CD1c-positive myeloid dendritic cell (primary cell): ENCODE measurements around the gene ATP2B1.
A peak's percentile ranks its signal among the peaks of the same experiment; 100 is the strongest.
"Not testable (repeated sequence)": the region's sequence is repeated elsewhere in the genome, so short reads cannot be mapped to it uniquely, and the experiment has no call there.

ENCODE experiments used
- DNase-seq: peaks from one replicate; pipeline ENCODE4 v3.0.0-alpha.2; 2016; ENCODE audit errors: extremely low spot score

Gene ATP2B1

DNA sequence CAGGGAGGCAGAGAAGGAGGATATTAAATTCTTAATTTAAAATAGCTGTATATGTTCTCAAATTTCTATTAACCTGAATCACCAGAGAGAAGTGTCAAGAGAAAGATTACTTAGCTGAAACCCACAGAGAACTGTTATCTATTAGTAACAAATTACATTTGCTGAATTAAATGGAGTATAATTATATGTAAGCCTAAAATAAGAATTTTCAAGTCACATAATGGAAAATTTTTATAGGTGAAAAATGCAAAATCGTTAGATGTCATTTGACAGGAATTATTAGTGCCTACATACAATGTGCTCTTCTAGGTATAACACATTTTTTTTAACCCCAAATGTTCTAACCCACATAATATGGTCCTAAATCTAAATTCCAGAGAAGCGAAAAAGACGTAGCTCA is 4.1 kb upstream of the ATP2B1 start:
- DNase-seq, result no peak

DNA sequence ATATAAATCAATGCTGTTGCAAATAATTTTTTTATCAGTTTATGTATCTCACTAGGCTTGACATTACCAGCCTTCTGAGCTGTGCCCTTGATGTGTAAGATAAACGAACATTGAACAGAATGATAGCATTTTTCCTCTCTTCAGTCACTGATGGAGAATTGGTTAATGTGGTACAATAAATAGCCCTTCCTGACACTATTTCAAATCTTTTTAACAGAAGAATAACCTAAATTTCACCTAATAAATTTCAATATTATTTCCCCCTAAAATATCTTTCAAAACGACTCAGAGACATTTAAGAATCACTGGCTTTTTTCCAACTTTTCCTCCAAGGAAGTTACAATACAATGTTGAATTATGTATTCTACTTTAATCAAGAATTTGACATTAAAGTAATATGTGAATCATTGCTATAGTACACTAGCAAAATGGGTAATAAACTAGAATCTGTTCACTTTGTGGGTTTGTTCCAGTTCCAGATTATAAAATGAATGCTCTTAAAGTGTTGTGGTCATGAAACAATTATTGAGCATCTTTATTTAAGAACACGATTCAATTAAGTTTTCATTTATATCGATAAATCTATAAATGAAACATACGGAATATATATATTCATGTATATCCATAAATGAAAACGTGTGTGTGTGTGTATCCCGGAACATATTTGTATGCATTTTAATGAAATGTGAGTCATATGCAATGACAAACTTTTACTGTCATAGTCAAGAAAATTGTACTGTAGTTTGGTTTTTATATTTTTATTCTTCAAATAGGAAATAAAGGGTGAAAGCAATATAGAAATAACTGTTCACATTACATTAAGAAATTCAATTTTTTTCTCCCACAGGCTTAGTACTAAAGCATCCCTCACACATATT is 2.5 kb upstream of the ATP2B1 start:
- no peak for DNase-seq

DNA sequence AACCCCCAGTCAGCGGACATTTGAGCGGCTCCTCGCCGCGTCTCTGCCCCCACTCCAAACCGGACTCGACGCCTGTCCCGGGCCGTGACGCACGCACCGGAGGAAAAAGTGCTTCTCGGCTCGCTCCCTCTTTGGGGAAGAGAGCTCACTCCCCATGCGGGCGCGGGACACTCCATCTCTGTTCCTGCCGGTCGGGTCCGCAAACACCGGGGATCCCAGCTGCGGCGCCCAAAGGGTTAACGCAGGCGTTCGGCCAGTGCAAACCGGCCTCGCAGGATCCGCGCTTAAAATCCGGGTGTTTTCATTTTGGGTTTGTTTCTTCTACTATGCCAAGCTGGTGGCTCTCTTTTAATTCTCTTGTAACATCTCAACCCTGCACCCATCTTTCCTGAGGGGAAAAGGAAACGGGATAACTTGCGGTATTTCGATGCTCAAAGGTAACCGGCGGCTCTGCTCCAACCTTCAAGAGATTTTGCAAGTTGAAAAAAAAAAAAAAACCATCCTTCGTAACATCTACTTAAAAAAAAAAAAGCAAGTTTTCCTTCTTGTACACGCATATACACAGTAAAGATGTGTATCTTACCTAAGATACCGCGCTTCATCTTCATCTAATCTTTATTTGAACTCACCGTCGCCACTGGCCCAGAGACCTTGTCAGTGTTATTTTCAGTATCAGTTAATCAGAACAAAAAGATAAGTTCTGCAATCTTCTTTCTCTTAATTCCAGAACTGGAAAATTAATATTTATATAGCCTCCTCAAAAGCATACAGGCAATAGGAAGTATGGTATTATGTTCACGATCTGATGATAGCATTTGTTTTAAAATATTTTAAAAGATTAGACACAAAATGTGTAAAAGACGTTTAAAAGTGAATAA is 1.6 kb upstream of the ATP2B1 start:
- peak; percentile 21 for DNase-seq

DNA sequence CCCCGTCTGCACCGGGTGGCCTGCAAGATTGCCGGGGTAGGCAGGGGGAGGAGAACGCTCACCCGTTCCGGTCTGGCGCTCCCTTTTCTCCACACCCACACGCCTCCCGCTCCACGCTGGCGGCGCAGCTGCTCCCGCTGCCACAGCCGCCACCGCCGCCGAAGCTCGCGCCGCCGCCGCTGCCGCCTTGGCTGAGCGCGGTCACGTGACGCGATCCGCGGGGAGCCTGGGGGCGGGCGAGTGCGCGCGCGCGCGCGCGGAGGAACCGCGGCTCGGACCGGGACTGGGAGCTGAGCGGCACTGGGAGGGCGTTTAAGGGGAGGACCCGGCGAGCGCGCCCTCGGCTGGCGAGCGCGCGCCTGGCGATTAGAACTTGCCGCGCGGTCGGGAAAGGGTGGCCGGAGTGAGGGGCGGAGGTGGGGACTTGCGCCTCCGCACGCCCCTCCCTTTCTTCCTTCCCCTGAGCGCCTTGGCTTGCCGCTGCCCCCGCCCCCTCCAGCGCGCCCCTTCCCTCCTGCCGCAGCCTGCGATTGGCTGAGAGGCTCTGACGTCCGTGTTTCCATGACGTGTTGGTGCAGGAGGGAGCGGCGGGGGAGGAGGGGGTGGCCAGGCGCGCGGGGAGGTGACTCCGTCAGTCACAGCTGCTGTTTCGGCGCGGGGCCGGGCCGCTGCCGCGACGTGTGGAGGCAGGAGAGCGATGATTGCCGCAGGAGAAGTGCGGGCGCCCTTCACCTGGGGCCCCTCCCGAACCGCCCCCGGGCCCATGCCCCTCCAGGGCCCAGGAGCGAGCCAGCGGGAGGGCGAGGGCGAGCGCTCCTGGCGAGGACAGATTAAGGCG is 738 bp upstream of the ATP2B1 start:
- DNase-seq, result peak; percentile 99

DNA sequence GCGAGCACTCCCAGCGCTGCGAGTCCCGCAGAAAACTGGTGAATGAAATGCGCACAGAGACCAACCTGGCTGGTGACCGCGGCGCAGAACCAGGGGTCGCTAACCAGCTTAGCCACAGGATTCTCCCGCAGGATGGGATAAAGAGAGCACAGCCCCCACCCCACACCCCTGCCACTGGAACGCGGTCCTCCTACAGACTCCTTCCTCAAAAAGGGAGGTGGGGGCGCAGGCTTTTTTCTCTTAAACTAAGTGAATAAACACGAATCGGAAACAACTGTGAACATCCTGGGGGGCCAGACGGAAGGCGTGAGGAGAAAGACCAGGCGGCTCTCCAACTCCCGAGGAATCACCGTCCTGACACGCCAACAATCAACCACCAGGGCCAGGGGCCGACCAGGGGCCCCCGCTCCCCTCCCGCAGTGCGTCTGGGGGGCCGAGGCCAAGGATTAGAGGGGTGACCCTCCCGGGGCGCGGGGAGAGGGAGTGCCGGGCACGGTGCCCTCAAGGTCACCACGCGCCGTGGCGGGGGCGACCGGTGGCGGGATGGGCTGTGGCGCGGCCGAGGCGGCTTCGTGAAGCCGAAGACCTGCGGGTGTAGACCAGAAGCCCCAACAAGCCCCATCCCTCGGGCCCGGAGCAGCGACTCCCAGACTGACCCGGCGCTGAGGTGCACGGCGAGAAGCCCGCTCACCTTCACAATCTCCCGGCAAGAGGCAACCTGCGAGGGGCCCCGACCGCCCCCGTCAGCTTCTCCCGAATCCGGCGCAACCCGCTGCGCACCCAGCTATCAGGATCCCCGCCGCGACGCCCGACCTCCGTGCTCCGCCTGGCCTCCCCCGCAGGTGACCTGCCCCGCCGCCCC is 704 bp downstream of the ATP2B1 start:
- DNase-seq, result peak; percentile 57

DNA sequence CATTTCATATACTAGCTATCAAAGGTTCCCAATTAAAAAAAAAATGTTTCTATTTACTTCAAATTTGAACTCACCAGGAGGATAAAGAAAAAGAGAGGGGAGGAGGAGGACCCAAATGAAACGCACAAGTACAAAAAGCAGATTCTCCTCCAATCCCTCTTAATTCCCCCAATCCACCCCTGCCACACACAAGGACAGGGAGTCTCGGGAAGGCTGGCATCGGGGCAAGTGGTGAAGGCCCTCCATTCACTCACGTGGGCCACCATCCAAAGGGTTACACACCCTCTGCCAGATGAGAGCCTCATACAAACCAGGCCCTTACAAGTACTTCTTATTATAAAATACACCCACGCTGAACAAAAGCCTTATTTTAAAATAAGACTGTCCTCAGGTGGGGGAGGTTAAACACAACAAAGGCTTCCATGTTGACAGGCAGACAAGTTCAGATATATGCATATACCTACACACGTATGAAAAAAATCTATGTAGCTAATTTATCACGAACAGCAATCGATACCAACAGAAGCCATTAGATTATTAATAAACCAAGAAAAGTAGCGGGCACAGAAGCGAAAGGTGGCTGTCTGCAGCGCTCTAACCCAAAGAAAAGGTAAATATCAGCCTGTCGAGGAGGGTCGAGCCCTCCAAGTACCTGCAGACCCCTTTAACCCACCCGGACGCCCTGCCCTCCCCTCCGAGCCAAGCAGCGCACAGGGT is 1.5 kb downstream of the ATP2B1 start:
- DNase-seq, result peak; percentile 42

DNA sequence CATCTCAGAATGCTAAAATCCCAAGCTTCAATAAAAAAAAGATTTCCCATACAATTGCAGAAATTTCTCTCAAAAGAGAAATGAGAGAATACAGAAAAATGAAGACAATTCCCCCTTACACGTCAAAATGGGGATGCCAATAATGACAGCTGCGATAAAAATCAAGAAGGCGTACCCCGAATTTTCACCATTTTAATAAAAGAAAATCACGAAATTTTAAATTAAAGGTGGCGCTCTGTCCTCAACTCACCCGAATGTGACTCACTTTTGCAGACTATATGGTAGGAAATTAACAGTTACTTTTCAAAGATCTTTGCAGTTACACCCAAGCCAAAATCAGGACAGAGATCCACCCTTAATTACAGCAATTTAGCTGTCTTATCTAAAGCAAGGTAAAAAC is 2.1 kb downstream of the ATP2B1 start:
- no peak for DNase-seq

DNA sequence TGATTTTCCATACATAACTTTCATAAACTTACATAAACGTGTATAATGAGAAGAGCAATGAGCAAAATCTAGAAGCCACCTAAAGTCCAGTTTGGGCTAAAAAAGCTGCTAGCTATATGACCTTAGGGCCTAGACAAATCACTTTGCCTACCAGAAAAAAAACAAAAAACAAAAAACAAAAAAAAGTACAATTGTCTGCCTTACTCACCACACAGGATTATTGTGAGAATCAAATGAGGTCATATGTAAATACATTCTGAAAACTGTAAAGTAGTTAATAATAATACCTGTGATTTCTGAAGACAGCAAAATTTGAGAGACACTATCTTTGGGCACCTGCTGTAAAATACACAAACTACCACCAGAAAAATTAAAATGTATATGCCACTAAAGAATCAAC is 4.2 kb downstream of the ATP2B1 start:
- DNase-seq, result no peak

DNA sequence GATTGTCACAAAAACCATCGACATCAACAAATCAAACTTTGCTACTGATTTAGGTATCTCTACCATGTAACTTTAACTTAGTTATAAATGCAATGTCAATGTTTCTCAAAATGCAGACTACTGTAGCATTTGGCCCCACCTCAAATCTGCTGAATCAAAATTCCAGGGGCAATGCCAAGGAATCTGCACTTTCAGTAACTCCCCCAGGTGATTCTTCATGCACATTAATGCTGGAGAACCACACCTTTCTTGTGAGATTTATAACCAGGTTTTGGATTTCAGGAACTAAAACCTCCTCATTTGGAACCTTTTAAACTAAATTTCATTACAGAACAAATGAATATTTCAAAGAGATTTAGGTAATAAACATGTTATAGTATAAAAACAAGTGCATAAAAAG is 4.9 kb downstream of the ATP2B1 start:
- no peak for DNase-seq

DNA sequence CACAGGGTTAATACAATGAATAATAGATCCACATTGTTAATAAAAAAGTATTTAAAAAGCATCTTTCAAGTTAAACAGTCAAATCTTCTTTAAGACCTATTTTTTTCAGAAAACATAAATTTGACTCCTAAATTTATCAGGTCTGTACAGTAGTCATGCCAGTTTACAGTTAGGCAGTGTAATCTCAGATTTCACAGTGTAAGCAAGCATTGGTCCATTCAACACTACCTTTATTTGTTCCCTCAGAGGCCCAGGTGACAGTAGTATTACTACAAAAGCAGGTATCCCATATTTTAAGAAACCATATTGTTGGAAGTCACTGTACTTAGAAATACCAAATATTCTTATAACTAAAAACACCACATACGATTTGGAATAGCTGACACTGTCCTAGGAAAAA is 6.1 kb downstream of the ATP2B1 start:
- no peak for DNase-seq

DNA sequence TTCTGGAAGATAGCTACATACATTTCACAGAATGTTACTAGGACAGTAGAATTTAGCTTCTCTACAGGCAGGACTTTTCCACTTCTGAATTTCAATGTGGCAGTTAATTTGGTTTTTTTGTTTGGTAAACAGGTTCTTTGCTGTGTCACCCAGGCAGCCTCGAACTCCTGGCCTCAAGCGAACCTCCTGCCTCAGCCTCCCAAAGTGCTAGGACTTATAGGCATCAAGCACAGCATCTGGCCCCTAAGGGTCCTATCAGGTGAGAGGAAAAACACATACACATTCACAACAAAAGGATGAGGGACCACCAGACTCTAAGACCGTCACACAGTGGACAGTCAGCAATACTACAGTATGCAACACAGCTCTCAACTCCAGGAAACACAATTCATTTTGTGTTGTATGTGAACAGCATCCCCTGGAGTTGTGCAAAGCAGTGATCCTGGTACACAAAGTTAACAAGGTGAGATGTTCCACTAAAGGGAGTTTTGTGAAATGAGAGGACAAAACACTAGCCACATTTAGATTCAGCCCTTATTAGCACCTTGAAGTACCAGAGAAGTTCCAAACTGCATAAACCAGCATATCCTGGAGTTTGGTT is 6.9 kb downstream of the ATP2B1 start:
- DNase-seq, result no peak

DNA sequence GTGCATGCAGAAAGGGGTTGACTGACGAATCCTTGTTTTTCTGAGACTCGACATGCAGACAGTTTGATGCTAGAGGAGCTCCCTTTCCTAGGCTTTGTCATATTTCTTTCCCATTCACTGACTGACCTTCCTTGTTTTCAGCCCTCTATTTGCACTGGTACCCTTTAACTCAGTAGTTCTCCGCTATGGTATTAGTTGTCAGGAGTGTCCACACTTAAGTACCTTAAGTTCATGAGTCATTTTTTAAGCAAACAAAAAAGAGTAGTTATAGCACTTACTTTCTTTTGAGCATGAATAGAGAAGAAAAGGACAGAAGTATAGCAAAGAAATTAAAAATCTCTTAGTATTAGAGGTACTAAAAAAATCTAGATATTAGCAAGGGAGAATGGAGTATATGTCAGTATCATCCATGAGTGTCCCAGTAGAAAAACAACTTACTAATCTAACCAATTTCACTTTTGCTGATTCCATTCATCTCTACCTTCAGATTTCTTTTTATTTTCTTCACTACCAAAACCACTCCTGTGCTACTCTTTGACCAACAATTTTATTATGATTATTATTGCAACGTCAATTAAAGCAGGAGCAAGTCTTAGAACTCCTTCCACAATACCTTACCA is 8.3 kb downstream of the ATP2B1 start:
- no peak for DNase-seq

DNA sequence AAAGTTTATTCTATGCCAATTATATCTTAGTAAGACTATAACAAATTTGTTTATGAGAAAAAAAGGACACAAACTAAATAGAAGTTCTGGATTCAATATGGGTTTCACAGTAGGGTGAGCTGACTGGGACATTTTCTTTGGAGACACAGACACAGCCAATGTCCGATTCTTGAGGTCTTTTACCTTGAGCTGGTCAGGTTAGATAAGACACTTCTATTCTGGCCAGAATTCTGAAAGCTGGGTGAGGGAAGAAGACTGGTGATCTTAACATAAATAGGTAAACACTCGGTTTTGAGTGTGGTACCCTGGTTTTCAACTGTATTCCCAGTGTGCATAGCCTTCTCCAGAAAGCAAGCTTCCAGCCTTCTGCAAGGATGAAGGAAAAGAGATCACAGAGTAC is 10.0 kb downstream of the ATP2B1 start:
- DNase-seq, result no peak

DNA sequence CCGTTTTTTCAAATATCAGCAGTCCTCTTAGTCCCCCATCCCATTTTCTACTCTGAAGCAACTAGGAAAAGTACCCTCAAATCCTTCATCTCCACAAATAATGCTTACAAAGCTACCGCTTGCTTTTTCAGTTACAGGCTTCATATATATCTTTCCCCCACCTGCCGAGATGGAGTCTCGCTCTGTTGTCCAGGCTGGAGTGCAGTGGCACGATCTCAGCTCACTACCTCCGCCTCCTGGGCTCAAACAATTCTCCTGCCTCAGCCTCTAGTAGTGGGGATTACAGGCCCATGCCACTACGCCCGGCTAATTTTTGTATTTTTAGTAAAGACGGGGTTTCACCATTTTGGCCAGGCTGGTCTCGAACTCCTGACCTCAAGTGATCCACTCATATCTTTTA is 10.9 kb downstream of the ATP2B1 start:
- not testable (repeated sequence) for DNase-seq

DNA sequence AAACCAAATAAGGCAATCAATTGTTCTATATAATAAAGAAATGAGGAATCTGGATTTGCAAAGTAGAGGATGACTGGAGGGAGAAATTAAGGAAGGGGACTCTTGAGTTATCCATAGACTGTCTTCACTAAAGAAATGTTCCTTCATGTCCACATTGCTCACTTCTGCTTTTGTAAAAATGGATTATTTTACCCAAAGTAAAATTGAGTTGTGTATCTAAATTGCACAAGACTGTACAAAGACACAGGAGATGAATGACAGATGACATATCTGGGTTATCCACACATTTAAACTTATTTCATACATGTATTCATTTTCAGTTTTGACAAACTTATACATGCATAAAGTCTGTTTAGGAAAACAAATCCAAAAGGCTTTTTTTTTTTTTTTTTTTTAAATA is 11.3 kb downstream of the ATP2B1 start:
- DNase-seq, result peak; percentile 68

DNA sequence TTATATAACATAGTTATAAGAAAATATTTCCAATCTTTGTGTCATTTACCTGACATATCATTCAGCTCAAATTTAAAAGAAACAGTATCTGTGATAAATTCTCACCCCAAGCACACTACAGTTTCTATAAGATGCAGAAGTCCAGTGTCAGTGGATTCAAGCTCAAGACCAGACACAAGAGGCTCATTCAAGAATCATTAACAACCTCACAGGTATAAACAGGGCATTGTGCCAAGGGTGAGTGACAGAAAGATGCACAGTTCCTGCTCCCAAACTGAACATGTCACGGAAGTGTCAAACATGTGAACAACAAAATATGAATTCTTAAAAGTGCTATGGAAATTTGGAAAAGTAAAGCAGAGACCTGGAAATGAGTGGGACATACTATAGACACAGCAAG is 12.8 kb downstream of the ATP2B1 start:
- no peak for DNase-seq

DNA sequence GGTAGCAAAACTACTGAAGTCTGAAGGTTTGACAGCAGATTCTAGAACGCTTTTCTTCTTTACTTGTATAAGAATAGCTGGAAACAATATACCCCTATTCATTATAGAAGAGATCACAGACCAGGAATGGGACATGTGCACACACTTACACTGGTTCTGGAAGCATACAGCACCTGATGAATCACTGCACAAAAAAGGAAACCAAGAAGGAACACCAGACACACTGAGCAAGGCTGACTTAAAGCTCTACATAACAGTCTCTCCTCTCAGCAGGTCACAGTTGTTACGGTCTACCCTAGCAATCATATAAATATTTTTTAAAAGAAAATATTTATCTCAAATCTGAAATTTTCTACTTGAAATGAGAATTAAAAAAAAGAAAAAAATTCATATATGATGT is 13.5 kb downstream of the ATP2B1 start:
- DNase-seq, result no peak

DNA sequence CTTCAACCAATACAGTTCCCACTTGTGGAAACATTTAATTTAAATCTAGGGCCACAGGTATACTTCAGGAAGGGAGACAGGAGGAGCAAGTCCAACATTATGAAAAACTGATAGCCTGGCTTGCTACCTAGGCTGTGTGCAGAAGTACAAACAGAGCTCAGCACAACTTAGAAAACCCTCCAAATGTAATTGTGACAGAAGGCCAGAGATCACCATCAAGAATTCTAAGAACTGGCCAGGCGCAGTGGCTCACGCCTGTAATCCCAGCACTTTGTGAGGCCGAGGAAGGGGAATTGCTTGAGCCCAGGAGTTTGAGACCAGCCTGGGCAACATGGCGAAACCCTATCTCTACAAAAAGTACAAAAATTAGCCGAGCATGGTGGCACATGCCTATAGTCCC is 14.1 kb downstream of the ATP2B1 start:
- no peak for DNase-seq

DNA sequence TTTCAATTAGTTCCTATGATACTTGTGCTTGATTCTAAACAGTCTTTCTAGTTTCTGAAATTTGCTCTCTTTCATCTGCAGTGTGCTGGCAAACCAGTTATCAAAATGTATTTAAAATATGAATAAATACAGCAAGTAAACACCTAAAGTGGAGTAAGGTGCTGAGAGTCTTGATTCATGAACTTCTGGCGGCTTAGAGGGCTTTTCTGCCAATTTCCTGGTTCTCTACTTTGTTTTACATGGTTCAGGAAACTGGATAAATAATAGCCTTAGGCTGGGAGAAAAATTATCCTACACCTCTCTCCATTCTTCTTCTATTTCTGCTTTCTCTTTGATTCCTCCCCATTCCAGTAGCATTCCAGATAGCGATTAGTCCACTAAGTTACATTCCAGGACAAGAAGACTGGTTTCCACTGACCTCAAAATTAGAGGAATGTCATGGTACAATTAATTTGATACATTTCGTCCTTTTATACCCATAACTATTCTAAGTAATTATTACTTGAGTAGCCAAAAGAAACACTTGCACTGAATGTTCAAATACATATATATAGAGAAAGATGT is 14.9 kb downstream of the ATP2B1 start:
- DNase-seq, result no peak
